ENCODE data around the gene TMOD1.

The TMOD1 gene

GRCh38 chr9:97503862-97504210, 2.4 kb downstream of the TMOD1 start:
- Histone ChIP-seq H3K4me3 (ENCODE audit: low read length) (no peak overlapping the region), H2AFZ (ENCODE audit: low read depth, low read length) (no peak overlapping the region), H3K9me3 (ENCODE audit: insufficient read depth, low read length) (no peaks in the 10 kb centered on the region), H3K36me3 (replicated peaks; ENCODE audit: low read depth, low read length) (no peaks in the 10 kb centered on the region), H3K9ac (ENCODE audit: low read length) (no peak overlapping the region), H3K79me2 (ENCODE audit: low read length) (no peaks in the 10 kb centered on the region), H3K4me1 (ENCODE audit: low read length) (peaks cover 7% of the 10 kb centered on the region), H3K4me2 (ENCODE audit: low read length) (no peak overlapping the region), H3K27me3 (ENCODE audit: low read depth, low read length) (peaks cover 67% of the 10 kb centered on the region), H3K27ac (ENCODE audit: low read length) (no peak overlapping the region), H4K20me1 (ENCODE audit: insufficient read depth, low read length) (no peaks in the 10 kb centered on the region)
- TF ChIP-seq CTCF (IDR thresholded peaks at IDR 0.05; ENCODE audit: low read depth, low read length) (no peak), EZH2phosphoT487 (IDR thresholded peaks at IDR 0.05; ENCODE audit: low read depth) (no peak)

GRCh38 chr9:97504381-97505216, 3.1 kb downstream of the TMOD1 start:
- Histone ChIP-seq H3K79me2 (ENCODE audit: low read length) (no peaks in the 10 kb centered on the region), H4K20me1 (ENCODE audit: insufficient read depth, low read length) (no peaks in the 10 kb centered on the region), H3K9ac (ENCODE audit: low read length) (no peak overlapping the region), H3K9me3 (ENCODE audit: insufficient read depth, low read length) (no peaks in the 10 kb centered on the region), H3K4me2 (ENCODE audit: low read length) (no peak overlapping the region), H2AFZ (ENCODE audit: low read depth, low read length) (no peak overlapping the region), H3K4me1 (ENCODE audit: low read length) (peaks cover 7% of the 10 kb centered on the region), H3K27ac (ENCODE audit: low read length) (no peak overlapping the region), H3K4me3 (ENCODE audit: low read length) (no peak overlapping the region), H3K36me3 (replicated peaks; ENCODE audit: low read depth, low read length) (no peaks in the 10 kb centered on the region), H3K27me3 (ENCODE audit: low read depth, low read length) (peaks cover 66% of the 10 kb centered on the region)
- no peak for TF ChIP-seq EZH2phosphoT487 (IDR thresholded peaks at IDR 0.05; ENCODE audit: low read depth)
- TF ChIP-seq CTCF (IDR thresholded peaks at IDR 0.05; ENCODE audit: low read depth, low read length), result no peak

GRCh38 chr9:97505845-97506244, 4.4 kb downstream of the TMOD1 start:
- Histone ChIP-seq H4K20me1 (ENCODE audit: insufficient read depth, low read length) (no peaks in the 10 kb centered on the region), H3K4me2 (ENCODE audit: low read length) (no peak overlapping the region), H3K36me3 (replicated peaks; ENCODE audit: low read depth, low read length) (no peaks in the 10 kb centered on the region), H3K9ac (ENCODE audit: low read length) (no peak overlapping the region), H3K27me3 (ENCODE audit: low read depth, low read length) (peaks cover 54% of the 10 kb centered on the region), H3K27ac (ENCODE audit: low read length) (no peak overlapping the region), H3K9me3 (ENCODE audit: insufficient read depth, low read length) (no peaks in the 10 kb centered on the region), H3K4me3 (ENCODE audit: low read length) (no peak overlapping the region), H3K4me1 (ENCODE audit: low read length) (no peaks in the 10 kb centered on the region), H3K79me2 (ENCODE audit: low read length) (no peaks in the 10 kb centered on the region), H2AFZ (ENCODE audit: low read depth, low read length) (no peak overlapping the region)
- TF ChIP-seq EZH2phosphoT487 (IDR thresholded peaks at IDR 0.05; ENCODE audit: low read depth) (no peak), CTCF (IDR thresholded peaks at IDR 0.05; ENCODE audit: low read depth, low read length) (no peak)

- TF ChIP-seq EZH2phosphoT487 (IDR thresholded peaks at IDR 0.05; ENCODE audit: low read depth), result no peak
- TF ChIP-seq CTCF (IDR thresholded peaks at IDR 0.05; ENCODE audit: low read depth, low read length), result no peak
- H3K4me3 ChIP-seq (ENCODE audit: low read length), result no peak overlapping the region
- no peak overlapping the region for H3K4me2 ChIP-seq (ENCODE audit: low read length)
- no peaks in the 10 kb centered on the region for H3K4me1 ChIP-seq (ENCODE audit: low read length)
- no peaks in the 10 kb centered on the region for H3K9me3 ChIP-seq (ENCODE audit: insufficient read depth, low read length)
- peaks cover 50% of the 10 kb centered on the region for H3K27me3 ChIP-seq (ENCODE audit: low read depth, low read length)
- no peaks in the 10 kb centered on the region for H4K20me1 ChIP-seq (ENCODE audit: insufficient read depth, low read length)
- no peaks in the 10 kb centered on the region for H3K36me3 ChIP-seq (replicated peaks; ENCODE audit: low read depth, low read length)
- no peak overlapping the region for H3K9ac ChIP-seq (ENCODE audit: low read length)
- H3K79me2 ChIP-seq (ENCODE audit: low read length), result no peaks in the 10 kb centered on the region
- no peak overlapping the region for H3K27ac ChIP-seq (ENCODE audit: low read length)
- no peak overlapping the region for H2AFZ ChIP-seq (ENCODE audit: low read depth, low read length)
Observed at GRCh38 chr9:97506306-97506705, 4.8 kb downstream of the TMOD1 start.

All from OCI-LY3 (cell line).